ENCODE data around the gene PROCR.
"Not testable (repeated sequence)": the region's sequence is repeated elsewhere in the genome, so short reads cannot be mapped to it uniquely, and the experiment has no call there.

PROCR gene

GRCh38 chr20:35171753-35172433 is at the start of gene PROCR:
Gene PROCR, plus strand, starts transcription at chr20:35172072. Its CDS starts 83 bp downstream, at chr20:35172155.
- DNase-seq, result peak; percentile 35

DNA sequence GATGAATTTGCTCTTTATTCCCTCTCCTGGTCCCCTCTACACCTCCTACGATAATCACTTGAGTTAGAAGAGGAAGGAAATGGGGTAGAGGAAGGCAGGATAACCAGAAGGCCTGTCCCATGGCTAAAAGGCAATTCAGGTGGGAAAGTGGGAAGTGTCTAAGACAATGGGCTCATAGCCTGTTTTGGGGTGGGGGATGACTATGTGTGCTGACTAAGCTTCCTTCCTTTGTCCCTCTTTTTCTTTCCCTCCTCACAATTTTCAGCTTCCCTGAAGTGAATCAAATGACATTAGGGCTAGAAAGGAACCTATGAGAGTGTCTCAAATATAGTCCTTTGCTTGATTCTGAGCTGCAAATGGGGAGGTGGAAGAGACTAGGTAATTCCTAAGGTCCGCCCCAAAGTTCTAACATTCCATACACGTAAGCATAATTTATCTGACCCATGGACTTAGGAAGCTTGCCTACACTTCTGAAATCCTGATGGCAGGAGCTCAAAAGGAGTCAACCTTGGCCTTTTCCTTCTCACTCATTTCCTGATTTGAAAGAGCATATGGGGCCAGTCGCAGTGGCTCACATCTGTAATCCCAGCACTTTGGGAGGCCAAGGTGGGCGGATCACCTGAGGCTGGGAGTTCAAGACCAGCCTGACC is 49.0 kb upstream of the PROCR start:
- no peak for DNase-seq

GRCh38 chr20:35125753-35126152 is 46.1 kb upstream of the PROCR start:
- DNase-seq, result no peak

GRCh38 chr20:35129647-35130069 is 42.2 kb upstream of the PROCR start:
- DNase-seq, result no peak

DNA sequence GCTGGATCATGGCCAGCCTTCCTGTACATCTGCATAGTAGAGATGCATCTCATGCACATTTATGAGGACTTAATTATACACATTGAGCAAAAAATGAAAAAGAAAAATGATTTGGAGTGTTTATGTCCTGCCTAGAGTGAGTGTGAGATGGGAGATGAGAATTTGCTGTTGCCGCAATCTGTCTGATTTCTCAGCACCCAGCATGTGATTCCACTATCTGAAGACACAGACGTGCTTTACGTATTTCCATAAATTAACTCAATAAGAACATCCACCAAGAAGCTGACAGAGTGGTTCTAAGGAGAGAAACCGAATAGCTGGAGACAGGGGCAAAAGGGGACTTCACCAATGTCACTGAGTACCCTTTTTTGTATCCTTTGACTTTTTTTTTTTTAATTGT is 39.9 kb upstream of the PROCR start:
- DNase-seq, result no peak

- no peak for DNase-seq
Observed at GRCh38 chr20:35133031-35133430, 38.8 kb upstream of the PROCR start.

GRCh38 chr20:35133735-35134134 is 38.1 kb upstream of the PROCR start:
- no peak for DNase-seq

DNA sequence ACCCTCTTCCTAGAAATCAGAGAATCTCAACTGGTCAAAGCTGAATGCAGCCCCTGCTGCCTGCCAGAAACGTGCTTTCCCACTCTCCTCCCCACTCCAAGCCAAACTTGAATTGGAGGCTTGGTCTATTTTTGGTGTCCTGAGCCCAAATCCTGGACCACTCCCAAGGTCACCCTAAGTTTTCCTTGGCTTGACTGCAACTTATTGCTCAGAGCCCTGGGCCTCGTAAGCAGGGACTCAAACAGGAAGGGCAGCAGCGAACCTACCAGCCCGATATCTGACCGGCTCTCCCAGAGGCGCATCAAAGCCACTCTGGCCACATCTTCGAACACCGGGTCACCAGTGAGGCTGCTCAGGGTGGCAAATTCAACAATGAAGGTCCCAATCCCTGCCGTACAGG is 37.4 kb upstream of the PROCR start:
- DNase-seq, result no peak

DNA sequence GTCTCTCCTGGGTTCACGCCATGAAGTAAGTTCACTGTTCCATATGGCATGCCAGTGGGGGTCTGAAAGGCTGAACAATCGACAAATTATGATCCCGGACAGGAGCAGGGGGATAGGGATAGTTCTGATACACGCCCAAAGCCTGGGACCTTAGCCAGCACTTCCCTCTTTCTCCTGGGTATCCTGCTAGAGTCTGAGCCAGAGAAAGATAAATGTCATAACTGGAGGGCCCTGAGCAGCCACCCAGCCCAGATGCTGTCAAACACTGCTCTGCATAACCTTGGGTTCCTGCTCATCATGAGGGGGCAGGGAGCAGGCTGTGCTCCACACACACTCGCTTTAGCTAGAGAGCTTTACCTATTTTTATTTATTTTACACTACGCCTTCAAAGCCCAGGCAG is 37.0 kb upstream of the PROCR start:
- no peak for DNase-seq

GRCh38 chr20:35135867-35136586 is 35.8 kb upstream of the PROCR start:
- DNase-seq, result no peak

DNA sequence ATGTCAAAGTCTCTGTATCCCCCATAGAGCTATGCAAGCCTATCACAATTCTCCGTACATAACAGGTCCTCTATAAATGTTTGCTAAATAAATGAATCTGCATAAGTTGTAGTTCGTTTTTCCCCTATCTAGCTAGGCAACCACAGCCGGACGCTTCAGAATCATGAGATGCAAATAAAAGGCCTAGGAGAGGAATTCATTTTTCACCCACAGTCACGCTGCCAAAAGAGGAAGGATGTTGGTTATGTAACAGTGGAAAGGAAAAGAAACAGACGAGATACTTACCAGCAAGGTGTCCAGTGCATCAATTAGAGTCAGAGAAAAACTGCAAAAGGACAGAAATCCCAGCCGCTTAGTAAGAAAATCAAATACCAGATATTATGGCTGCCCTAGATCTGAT is 27.2 kb upstream of the PROCR start:
- DNase-seq, result no peak

- DNase-seq, result no peak
Observed at GRCh38 chr20:35145141-35145564, 26.7 kb upstream of the PROCR start.

DNA sequence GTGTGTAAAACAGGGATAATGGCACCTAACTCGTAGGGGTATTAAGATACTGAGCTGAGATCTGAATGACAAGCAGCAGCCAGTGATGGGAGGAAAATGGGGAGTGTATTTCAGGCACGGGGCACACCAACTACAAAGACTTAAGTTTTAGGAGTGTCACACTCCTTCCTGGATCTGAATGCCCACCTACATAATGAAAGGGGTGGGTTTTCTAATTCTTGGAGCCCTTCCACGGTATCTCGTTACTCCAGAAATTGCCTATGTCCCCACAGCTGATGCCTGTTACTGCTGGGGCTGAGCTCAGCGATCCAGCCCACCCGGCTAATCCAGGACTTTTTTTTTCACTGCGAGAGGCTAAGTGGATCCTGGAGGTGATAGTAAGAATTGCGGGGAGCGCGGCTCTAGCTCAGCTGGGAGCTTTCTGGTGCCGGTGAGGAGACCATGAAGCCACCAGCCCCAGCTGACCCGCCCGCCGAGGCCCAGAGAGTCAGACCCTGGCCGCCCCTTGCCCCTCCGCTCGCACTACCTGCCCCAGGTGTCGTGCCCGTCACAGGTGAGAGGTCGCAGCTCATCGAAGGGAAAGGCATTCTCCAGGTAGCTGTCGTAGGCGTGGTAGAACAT is 25.5 kb upstream of the PROCR start:
- peak; percentile 40 for DNase-seq

DNA sequence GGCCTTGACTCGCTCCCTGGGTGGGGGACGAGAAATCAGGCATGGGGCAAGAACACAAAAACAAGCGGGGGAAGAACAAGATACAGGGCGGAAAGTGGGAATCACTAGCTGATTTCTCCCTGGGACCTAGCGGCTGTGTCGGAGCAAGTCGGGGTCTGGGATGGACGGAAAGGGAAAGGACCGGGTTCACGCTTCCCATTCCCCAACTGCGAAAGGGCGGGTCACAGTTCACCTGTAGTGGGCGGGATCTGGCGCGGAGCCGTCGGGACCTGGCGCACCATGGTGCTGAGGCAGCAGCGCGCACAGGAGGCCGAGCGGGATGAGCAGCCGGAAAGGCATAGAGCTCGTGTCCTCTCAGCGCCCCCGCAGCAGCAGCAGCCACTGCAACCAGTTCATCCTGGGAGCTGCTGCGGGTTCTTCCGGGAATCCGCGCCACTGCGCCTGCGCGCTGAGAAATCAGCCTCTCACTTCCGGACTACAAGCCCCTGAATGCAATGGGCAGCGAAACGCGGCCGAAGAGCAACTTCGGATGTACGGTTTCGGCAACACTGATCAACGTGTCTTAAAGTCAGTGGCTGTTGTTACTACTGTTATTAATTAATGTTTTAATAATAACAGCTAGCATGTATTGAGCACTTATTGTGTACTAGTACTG is 24.8 kb upstream of the PROCR start, which contains the start of gene EDEM2:
Gene EDEM2 (minus strand): TSS at position 417 of the 655 bp plus-strand sequence. CDS start 78 bp downstream, at position 339.
- DNase-seq, result peak; percentile 94

- DNase-seq, result peak; percentile 26
Observed at GRCh38 chr20:35147575-35148071, 24.2 kb upstream of the PROCR start.

- DNase-seq, result no peak
Observed at GRCh38 chr20:35150846-35151579, 20.9 kb upstream of the PROCR start.

- DNase-seq, result no peak
Observed at GRCh38 chr20:35151736-35152135, 20.1 kb upstream of the PROCR start.

- DNase-seq, result no peak
Observed at GRCh38 chr20:35155936-35156335, 15.9 kb upstream of the PROCR start.

DNA sequence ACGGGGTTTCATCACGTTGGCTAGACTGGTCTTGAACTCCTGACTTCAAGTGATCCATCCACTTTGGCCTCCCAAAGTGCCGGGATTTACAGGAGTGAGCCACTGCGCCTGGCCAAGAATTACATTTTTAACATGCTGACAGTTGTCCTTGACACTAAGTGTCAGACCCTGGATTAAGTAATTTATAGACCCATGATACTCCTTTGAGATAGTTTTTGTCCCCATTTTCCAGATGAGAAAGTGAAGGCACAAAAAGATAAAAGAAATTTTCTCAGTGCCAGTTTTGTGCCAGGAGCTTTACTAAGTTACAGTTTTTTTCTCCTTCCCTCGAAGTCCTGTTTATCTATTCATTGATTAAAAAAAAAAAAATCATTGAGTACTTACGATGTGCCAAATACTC is 14.9 kb upstream of the PROCR start:
- DNase-seq, result no peak

GRCh38 chr20:35160341-35160740 is 11.5 kb upstream of the PROCR start:
- not testable (repeated sequence) for DNase-seq

GRCh38 chr20:35164531-35164930 is 7.3 kb upstream of the PROCR start:
- not testable (repeated sequence) for DNase-seq

Measured in stimulated activated CD4-positive, alpha-beta T cell treated with anti-CD3 and anti-CD28 coated beads, Interleukin-15, amount 100 ng/mL, for 24 hours (primary cell).